GM06990 (cell line): ENCODE results near the gene CDH4.

Experiments
- DNase-seq: peaks from one replicate; pipeline ENCODE4 v3.0.0-alpha.2; 2011; ENCODE audit not compliant: insufficient read length; ENCODE audit errors: extremely low read depth
- H3K27me3 ChIP-seq: replicated peaks from 2 replicates; pipeline ENCODE4 v1.6.0; 2011; ENCODE audit warnings: low read length; ENCODE audit not compliant: control insufficient read depth, insufficient read depth
- H3K36me3 ChIP-seq: 2 replicates; pipeline ENCODE4 v1.5.1; 2011; ENCODE audit warnings: low read length; ENCODE audit not compliant: control insufficient read depth, insufficient read depth
- H3K4me3 ChIP-seq: replicated peaks from 2 replicates; pipeline ENCODE4 v1.5.1; 2011; ENCODE audit warnings: low read depth, mild to moderate bottlenecking, control low read depth, low read length
- TF ChIP-seq, protein P1 (sequence below): IDR thresholded peaks from 2 replicates; pipeline ENCODE4 v1.5.1; 2011; ENCODE audit warnings: low read length, control low read depth, mild to moderate bottlenecking, inconsistent platforms; ENCODE audit not compliant: insufficient read depth, poor library complexity, severe bottlenecking

CDH4 gene

DNA sequence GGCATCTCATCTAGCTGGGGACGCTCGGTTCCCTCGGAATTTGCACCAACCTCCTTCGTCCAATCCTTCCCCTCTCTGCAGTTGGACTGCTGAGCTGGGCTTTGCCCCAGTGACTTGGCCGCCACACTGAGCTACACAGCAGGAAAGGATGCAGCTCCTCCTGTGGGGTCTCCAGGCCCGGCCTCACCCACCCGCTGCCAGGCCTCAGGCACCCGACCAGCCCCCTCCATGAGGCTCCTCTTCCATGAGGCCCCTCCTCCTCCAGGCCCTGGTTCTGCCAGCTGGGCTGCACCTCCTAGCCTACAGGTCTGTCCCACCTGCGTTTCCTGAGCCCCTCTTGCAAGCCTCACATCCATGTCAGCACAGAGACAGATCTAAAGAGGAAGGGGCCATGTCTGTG, 443.7 kb downstream of the CDH4 start:
- no peaks in the 10 kb centered on the region for H3K36me3 ChIP-seq
- no peaks in the 10 kb centered on the region for H3K27me3 ChIP-seq
- DNase-seq, result no peak
- TF ChIP-seq, protein P1, sequence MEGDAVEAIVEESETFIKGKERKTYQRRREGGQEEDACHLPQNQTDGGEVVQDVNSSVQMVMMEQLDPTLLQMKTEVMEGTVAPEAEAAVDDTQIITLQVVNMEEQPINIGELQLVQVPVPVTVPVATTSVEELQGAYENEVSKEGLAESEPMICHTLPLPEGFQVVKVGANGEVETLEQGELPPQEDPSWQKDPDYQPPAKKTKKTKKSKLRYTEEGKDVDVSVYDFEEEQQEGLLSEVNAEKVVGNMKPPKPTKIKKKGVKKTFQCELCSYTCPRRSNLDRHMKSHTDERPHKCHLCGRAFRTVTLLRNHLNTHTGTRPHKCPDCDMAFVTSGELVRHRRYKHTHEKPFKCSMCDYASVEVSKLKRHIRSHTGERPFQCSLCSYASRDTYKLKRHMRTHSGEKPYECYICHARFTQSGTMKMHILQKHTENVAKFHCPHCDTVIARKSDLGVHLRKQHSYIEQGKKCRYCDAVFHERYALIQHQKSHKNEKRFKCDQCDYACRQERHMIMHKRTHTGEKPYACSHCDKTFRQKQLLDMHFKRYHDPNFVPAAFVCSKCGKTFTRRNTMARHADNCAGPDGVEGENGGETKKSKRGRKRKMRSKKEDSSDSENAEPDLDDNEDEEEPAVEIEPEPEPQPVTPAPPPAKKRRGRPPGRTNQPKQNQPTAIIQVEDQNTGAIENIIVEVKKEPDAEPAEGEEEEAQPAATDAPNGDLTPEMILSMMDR, result no peak
- no peak overlapping the region for H3K4me3 ChIP-seq

DNA sequence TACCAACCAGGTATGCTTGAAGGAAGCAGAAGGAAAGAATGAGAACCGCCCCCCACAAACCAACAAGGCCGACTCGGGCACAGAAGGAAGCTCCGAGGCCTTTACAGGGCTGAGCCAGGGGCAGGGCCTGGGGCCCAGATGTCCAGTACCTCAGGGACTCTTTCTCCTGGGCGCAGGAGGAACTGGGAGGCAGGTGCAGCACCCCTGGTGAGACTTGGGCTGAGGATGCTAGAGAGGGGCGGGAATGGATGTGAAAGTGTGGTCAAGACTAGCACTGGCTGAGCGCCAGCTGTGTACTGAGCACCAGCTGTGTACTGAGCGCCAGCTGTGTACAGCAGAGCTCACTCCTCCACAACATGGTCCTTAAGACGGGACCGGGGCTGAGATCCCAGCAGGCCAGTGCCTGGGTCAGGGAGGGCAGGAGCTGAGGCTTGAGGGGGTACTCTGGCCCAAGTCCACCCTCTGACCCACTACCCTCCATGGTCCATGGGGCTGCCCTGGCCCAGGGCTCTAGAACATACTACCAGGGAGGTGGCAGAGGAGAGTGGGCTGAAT, 444.2 kb downstream of the CDH4 start:
- DNase-seq, result no peak
- TF ChIP-seq, protein P1, result no peak
- Histone ChIP-seq H3K27me3 (no peaks in the 10 kb centered on the region), H3K36me3 (no peaks in the 10 kb centered on the region), H3K4me3 (no peak overlapping the region)

DNA sequence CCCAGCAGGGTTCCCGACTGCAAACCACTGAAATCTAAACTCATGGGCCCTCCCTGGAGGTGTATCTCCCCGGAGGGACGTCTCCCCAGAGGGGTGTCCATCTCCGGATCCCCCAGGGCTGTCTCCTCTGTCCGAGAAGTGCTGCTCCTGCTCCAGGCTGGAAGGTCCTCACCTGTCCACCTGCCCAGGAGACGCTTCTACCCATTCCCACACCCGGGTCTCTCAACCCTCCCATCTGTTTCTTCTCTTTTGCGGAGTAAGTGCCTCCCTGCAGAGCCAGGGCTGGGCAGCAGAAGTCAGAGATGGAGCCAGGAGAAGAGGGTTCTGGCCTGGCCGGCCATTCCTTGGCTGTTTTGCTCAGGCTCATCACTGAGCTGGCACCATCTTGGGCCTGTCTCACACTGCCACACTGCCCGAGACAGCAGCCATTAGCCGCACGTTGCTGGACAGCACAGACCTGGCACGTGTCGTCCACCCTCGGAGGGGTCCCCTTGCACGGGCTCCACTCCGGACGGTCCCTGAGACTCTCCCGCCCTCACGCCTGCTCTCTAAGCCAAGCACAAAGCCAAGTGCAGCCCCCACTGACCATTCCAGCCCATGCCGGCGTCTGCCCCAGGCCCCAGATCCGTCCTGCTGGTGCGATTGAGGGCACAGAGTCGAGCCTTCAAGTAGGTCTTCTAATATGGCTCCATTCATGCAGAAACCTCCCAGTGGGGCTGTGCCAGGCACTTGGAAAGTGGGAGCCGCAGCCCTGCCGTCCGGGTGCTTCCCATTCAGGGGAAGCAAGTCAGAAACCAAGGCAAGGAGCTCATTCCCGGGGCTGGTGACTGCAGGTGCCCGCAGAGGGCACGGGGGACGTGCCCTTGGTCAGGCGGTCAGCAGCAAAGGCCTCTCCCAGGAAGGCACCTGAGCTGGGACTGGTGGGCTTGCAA, 445.9 kb downstream of the CDH4 start:
- no peak overlapping the region for H3K4me3 ChIP-seq
- no peaks in the 10 kb centered on the region for H3K36me3 ChIP-seq
- TF ChIP-seq, protein P1, result no peak
- DNase-seq, result no peak
- H3K27me3 ChIP-seq, result no peaks in the 10 kb centered on the region

DNA sequence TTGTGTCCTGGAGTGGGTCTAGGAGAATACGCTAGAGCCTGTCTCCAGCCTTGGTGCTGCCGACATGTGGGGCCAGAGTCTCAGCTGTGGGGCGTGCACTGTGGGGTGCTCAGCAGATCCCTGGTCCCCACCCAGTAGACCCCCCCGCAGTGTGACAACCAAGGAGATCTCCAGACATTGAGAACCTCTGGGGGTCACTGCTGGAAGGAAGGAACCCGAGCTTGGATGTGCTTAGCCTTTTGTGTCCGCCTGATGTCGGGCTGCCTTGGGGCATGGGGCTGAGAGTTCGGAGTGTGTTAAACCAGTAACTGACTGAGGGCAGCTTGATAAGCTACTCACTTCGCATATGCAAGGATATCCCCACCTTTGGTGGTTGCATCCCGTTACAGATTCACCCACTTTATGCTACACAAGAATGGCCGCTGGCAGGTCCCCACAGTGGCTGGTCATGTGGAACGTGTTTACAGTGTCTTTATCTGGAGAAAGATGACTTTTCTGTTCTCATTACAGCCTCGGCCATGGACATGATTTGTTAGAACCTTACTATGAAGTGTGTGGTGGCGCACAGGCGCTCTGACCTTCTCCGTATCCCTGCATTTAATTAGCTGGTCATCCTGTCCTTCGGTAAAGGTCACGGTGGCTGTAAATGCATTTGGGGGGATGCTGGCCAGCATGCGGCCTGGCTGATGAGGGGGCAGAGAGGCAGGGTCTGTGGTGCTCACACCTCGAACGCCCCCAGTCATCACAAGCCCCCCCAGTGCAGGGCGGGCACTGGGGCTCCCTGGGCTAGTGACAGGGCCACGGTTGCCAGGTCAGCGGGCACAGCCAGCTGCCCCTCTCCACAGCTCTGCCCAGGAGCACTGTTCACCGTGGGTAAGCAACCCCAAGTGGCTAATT, 446.8 kb downstream of the CDH4 start:
- H3K4me3 ChIP-seq, result no peak overlapping the region
- no peaks in the 10 kb centered on the region for H3K36me3 ChIP-seq
- TF ChIP-seq, protein P1, result no peak
- no peak for DNase-seq
- H3K27me3 ChIP-seq, result no peaks in the 10 kb centered on the region

DNA sequence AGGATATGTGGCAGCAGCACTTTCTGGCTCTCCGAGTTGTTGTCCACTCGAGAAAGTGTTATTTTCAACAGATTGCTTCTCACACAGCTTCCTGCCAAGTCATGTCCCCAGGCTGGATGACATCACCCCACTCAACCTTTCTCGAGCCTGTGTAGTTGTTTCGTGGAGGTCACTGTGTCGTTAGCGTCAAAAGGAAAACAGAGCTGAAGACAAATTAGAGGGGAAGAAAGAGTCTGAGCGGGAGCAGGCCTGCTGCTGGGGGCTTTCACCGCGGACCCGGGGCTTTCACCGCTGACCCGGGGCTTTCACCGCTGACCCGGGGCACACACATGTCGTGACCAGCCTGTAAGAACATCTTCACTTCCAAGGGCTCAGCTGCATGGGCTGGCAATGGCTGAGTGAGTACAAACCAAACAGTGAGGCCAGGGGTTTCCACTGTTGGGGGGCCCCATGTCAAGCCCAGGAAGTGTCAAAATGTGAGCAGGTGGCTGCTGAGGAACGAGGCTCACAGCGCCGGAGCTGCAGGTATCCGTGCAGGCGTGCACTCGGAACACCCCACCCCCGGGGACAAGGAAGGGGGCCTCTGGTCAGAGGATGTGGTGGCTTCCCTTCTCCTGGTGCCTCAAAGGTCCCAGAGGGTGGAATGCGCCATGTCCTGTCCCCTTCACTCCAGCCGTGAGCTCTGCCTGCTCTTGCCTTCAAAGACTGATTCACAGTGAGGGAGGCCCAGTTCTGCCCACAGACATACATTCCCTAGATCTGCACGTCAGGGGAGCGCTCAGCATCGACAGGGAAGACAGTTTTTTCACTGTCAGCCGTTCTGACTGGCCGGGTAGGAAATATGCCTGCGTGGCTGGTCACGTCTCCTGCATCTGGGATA, 447.7 kb downstream of the CDH4 start:
- H3K4me3 ChIP-seq, result no peak overlapping the region
- H3K36me3 ChIP-seq, result no peaks in the 10 kb centered on the region
- H3K27me3 ChIP-seq, result no peaks in the 10 kb centered on the region
- no peak for DNase-seq
- TF ChIP-seq, protein P1, result no peak
